HG03558 (cell line): ENCODE results near the gene IL11.
"Not testable (repeated sequence)": the region's sequence is repeated elsewhere in the genome, so short reads cannot be mapped to it uniquely, and the experiment has no call there.

Source experiments
- ATAC-seq: cut with Tn5 transposase; IDR thresholded peaks from one replicate; pipeline ENCODE4 v1.9.1; 2021; ENCODE audit warnings: moderate number of reproducible peaks; ENCODE audit not compliant: unreplicated experiment; ENCODE audit errors: extremely low read depth

IL11 gene

DNA sequence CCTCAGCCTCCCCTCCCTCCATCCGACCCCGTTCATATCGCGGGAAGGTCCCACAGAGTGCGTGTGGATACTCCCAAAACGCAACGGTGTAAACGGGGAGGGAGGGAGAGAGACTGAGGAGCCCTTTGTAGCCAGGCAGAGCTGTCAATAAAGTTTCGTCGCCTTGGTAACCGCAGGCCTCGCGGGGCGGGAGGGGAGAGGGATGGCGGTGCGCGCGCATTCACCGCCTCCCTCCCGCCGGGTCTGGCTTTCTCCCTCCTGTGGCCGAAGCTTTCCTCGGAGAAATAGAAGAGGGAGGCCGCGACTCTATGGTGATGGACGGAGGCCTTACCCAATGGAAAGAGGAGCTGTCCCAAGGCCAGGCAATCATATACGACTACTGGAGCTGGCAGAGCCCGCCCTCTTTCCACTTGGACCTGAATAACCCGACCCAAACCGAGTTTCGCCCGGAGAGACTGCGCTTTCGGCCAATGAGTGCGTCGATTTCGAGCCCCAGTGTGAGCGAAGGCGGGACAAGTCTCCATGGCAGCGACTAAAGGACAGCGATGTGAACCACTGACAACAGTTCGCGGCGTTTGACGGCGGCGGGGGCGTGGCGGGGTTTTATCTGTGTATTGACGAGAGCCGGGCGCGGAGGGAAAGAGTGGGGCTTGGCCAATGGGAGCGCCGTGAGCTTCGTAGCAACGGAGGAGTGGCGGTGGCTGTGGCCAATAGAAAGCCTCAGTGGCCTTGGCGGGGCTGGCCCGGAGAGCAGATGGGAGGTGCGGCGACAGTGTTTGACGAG, 31.0 kb downstream of the IL11 start, which contains the start of gene KMT5C:
Gene KMT5C, plus strand, starts transcription at position 772 of the 784 bp plus-strand sequence. CDS start 2,061 bp downstream, outside the sequence.
- ATAC-seq = peak; percentile 67

DNA sequence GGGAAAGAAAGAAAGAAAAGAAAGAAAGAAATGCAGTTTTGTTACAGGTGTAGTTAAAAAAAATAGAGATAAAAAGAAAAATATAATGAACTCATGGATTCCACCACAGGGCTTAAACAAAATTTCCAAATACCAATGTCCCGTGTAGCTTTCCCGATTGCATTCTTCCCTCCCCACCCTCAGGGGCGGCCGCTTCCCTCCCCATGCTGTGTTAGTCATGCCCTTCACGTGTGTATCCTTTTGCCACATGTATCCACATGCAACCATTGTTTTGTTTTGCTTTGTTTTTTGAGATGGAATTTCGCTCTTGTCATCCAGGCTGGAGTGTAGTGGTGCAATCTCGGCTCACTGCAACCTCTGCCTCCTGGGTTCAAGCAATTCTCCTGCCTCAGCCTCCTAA, 34.2 kb downstream of the IL11 start:
- ATAC-seq = no peak

DNA sequence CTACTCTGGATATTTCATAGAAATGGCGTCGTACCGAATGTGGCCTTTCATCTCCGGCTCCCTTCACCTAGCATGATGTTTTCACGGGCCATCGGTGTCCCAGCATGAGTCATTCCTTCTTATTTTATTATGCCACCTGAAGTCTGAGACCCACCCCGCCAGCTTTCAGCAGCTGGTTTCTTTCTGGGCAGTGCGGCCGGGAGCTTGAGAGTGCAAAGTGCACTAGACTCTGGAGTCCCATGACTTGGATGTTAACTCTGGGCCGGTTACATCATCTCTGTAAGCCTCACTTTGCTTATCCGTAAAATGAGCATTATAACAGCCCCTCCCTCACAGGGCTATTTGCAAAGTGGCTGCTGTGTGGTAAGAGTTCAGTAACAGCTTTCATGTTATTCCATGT, 36.4 kb downstream of the IL11 start:
- ATAC-seq = no peak

DNA sequence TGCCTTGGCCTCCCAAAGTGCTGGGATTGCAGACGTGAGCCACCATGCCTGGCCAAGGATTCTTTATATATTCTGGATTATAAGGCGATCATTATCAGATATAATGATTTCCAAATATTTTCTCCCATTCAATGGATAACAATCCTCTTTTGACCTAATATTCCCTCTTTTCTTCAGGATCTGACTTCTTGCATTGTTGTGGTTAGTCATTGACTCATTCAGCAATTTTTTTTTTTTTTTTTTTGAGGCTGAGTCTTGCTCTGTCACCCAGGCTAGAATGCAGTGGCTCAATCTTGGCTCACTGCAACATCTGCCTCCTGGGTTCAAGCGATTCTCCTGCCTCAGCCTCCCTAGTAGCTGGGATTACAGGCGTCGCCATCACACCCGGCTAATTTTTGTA, 40.5 kb downstream of the IL11 start:
- not testable (repeated sequence) for ATAC-seq

DNA sequence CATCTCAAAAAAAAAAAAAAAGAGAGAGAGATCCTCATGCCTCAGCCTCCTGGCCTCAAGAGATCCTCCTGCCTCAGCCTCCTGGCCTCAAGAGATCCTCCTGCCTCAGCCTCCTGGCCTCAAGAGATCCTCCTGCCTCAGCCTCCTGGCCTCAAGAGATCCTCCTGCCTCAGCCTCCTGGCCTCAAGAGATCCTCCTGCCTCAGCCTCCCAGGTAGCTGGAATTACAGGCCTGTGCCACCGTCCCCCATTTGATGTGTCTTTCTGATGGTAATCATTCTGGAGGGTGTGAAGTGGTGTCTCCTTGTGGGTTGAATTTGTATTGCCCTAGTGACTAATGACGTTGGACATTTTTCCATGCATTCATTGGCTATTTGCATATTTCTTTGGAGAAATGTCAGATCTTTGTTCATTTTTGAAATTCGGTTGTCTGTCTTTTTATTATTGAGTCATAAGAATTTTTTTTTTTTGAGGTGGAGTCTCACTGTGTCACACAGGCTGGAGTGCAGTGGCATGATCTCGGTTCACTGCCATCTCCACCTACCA, 41.4 kb downstream of the IL11 start:
- ATAC-seq = not testable (repeated sequence)

DNA sequence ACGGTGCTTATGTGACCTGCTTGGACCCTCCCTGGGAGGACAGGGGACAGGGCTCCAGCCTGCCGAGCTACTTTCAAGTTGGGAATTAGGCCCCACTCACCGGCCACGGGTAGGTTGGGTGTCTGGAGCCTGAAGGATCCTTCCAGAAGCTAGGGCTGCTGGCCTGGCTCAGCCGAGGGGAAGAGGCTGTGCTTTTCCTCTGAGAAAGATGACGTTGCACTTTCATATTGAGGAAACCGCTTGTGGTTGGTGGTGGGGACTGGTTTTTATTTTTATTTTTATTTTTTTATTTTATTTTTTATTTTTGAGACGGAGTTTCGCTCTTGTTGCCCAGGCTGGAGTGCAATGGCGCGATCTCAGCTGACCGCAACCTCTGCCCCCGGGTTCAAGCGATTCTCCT, 45.1 kb downstream of the IL11 start, which contains the start of gene TMEM150B:
Gene TMEM150B, minus strand, starts transcription at position 170 of the 400 bp plus-strand sequence. CDS start 4,305 bp downstream, outside the sequence.
- ATAC-seq = no peak

DNA sequence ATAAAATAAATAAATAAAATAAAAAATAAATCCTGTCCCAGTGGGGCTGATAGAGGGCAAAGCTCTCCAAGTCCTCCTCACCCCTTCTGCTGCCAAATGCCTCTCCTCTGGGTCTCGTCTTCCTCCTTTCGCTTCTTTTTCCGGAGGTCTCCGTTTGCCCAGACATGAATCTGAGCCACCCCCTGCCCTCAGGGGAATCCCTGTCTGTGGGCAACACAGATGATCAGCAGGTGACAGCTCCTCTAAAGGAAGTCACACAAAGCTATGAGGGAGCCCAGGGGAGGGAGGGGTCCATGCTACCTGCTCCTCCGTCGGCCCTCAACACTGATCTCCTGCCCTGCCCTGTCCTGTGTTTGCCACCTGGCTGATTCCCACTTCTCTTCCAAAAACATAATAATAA, 45.6 kb downstream of the IL11 start:
- no peak for ATAC-seq

DNA sequence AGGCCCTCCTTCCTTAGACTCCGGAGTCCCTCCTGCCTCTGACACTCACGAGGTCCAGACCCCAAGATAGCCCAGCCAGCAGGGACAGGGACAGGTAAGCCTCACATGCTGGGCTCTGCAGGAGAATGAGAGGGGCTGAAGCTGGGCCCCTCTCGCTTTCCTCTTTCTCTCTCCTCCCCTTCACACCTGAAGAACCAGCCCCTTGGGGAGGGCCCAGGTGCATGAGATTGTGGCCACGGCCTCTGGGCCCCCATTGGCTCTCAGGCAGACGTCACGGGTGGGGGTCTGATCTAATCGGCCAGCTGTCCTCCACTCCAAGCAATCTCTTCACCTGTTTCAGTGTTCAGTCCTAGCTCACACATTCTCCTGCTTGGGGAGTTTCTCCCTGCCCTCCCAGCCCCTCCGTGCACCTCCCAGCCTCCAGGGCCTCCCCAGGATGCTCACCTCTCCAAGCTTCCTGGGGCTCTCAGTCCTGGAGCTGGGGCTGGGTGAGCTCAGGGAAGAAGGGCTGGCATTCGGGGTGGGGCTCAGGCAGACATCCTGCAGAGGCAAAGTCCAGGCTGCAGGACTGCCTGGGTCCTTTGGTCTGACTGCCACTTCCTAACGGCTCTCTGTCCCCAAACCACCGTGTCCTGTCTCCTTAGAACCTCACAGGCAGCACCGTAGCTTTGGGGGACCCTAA, 47.9 kb downstream of the IL11 start:
- ATAC-seq = no peak

DNA sequence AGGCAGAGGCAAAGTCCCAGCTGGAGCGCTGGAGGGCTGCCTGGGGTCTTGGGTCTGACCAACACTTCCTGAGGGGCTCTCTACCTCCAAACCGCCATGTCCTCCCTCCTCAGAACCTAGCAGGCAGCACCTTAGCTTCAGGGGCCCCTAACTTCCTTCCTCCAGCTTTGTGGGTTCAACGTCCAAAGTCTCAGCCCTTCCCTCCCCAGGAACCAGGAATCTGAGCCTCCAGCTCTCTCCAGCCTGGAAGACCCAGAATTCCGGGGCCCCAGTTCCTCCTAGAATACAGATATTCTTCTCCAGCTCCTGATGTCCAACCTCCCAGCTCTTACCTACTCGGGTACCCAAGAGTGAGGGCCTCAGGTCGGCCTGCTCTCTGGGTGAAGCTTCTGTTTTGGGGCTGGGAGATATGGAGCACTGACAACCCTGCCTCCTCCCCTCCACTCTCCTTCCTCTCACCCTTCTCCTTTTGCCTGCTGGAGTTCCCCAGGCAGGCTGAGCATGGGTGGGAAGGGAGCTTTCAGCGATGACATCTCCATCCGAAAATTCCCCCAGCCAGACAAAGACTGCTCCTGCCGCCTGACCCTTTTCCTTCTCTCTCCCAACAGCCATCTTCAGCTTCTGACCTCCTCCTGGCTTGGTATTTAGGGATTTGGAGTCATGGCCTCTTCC, 48.7 kb downstream of the IL11 start:
- ATAC-seq = no peak

DNA sequence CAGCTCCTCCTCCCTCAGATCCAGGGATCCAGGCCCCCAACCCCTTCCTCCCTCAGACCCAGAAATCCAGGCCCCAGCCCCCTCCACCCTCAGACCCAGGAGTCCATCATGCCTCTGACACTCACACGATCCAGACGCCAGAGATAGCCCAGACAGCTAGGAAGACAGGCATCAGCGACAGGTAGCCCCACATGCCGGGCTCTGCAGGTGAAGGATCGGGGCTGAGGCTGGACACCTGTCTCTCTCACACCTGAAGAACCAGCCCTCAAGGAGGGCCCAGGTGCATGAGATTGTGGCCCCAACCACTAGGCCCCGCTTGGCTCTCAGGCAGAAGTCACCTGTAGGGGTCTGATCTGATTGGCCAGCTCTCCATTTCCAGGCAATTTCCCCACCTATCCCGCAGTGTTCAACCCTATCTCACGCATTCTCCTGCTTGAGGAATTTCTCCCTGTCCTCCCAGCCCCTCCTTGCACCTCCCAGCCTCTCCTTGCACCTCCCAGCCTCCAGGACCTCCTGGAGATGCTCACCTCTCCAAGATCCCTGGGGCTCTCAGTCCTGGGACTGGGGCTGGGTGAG, 49.3 kb downstream of the IL11 start:
- ATAC-seq = no peak

DNA sequence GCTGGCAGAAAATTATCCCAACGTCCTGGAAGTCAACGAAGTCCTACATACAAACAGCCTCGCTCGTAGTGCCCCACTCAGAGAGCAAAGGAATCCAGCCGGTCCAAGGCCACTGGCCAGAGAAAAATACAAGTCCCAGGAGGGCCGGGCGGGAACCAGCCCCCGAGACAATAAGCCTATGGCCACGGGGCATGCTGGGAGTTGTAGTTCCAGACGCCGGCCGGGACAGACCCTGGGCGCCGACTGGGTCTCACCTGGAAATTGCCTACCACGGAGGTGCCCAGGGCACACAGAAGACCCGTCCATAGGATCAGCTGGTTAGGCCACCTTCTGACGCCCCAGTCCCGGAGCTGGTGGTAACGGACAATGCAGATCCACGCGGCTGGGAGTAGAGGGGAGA, 50.5 kb downstream of the IL11 start:
- no peak for ATAC-seq

DNA sequence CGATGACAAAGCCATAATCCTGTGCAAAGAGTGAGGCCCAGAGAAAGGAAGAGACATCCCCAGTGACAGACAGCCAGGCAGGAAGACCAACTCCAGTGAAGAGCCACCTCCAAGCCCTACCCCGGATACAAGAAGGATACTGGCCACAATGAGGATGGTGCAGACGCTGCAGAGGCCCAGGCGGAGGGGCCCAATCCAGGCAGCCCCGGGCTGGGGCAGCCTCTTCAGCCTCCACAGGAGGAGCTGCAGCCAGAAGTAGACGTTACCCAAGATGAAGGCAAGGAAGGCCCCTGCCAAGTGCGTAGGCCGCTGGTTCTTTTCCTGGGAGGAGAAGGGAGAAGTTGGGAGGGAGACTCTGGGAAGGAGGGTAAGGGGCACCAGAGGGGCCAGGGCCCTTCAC, 53.6 kb downstream of the IL11 start:
- ATAC-seq = no peak

DNA sequence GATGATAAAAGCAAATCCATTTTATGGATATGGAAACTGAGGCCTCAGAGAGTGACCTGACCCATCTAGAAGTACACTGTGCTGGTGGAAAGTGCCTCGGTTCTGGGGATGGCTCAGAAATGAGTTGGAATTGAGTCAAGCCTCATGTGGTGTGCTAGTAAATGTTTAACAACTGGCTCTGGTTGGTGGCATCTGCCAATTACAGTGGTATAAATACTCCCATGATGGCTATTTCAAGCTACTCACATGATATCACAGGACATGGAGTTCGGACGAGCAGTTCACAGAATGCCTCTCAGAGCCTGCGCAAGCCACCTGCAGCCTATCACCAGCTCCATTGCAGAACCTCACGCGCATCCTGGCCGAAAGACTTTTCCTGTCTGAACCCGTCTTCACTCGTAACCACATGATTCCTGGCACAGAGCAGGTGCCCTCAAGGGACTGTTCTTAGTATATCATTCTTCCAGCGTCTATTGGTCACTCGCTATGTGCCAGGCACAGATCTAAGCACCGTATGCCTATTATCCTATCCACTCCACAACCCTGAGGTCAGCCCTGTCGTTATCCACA, 54.2 kb downstream of the IL11 start:
- ATAC-seq = no peak

DNA sequence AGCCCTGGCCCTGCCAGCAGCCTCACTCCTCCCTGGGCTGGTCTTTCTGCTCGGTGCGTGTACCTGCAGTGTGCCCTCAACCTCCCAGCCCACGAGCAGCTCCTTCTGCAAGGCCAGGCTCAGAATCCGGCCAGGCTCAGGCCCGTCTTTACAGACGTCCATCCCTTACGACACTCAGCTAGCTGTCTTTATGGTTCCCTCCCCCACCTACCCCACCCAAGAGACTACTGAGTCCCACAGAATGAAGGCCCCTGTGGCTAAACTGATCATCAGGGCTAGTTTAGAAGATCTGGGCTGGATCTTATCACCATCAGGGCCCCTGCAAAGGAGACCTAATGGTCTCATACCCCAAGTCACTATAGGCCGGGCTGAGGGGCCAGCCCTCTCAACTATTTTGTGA, 55.9 kb downstream of the IL11 start:
- ATAC-seq = no peak
